ENCODE measurements around the gene FCF1.

DNA sequence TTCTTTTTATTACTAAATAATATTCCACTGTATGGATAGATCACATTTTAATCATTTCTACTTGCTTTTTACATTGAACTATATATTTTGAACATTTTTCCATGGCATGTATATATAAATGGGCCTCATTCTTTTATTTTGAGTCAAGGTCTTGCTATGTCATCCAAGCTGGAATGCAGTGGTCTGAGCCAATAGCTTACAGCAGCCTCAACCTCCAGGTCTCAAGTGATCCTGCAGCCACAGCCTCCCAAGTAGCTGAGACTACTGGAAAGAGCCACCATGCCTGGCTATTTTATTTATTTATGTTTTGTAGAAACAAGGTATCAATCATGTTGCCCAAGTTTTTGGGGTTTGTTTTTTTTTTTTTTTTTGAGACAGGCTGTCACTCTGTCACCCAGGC, 7.6 kb downstream of the FCF1 start:
- TF ChIP-seq, protein P1, sequence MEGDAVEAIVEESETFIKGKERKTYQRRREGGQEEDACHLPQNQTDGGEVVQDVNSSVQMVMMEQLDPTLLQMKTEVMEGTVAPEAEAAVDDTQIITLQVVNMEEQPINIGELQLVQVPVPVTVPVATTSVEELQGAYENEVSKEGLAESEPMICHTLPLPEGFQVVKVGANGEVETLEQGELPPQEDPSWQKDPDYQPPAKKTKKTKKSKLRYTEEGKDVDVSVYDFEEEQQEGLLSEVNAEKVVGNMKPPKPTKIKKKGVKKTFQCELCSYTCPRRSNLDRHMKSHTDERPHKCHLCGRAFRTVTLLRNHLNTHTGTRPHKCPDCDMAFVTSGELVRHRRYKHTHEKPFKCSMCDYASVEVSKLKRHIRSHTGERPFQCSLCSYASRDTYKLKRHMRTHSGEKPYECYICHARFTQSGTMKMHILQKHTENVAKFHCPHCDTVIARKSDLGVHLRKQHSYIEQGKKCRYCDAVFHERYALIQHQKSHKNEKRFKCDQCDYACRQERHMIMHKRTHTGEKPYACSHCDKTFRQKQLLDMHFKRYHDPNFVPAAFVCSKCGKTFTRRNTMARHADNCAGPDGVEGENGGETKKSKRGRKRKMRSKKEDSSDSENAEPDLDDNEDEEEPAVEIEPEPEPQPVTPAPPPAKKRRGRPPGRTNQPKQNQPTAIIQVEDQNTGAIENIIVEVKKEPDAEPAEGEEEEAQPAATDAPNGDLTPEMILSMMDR (IDR thresholded peaks at IDR 0.05; ENCODE audit: insufficient read depth, low read depth, low read length): no peak
- no peak for TF ChIP-seq EZH2 (IDR thresholded peaks at IDR 0.05; ENCODE audit: insufficient read depth, low read length)
